Mesothelial cell of epicardium (in vitro differentiated cells): ENCODE results near the gene INKA1. TPM values are rescaled to one million over a fixed set of nuclear protein-coding genes. Genes with fewer than 3 reads are reported as not detected.
"Not testable (repeated sequence)": the region's sequence is repeated elsewhere in the genome, so short reads cannot be mapped to it uniquely, and the experiment has no call there.

Experiments
- DNase-seq, 2 experiments: peaks; one replicate each; pipeline ENCODE4 v3.0.0; 2021; ENCODE audit warnings: low spot score in 2 of 2; ENCODE audit not compliant: unreplicated experiment in 2 of 2
- H3K27ac Mint-ChIP-seq: 2 replicates; pipeline ENCODE4 v1.8.0; 2021; ENCODE audit warnings: mixed read lengths
- H3K27me3 Mint-ChIP-seq: 2 replicates; pipeline ENCODE4 v1.8.0; 2021; ENCODE audit warnings: low read depth, mixed read lengths
- H3K36me3 Mint-ChIP-seq: 2 replicates; pipeline ENCODE4 v1.8.0; 2021; ENCODE audit warnings: mixed read lengths
- H3K4me1 Mint-ChIP-seq: 2 replicates; pipeline ENCODE4 v1.8.0; 2021; ENCODE audit warnings: mixed read lengths
- H3K4me3 Mint-ChIP-seq: 2 replicates; pipeline ENCODE4 v1.8.0; 2021; ENCODE audit warnings: mild to moderate bottlenecking, moderate library complexity, mixed read lengths
- H3K9me3 Mint-ChIP-seq: 2 replicates; pipeline ENCODE4 v1.8.0; 2021; ENCODE audit warnings: mixed read lengths
- total RNA-seq: library from RNA; stranded (reverse); gene quantifications from 3 replicates; pipeline ENCODE4 v1.2.1, GENCODE V29; 2021
- TF ChIP-seq, protein P1 (sequence below): fragments of 200-600 bp; sonication (generic); IDR thresholded peaks from one replicate; pipeline ENCODE4 v1.5.0; 2021; ENCODE audit warnings: antibody characterized with exemption; ENCODE audit not compliant: unreplicated experiment

The INKA1 gene
- total RNA-seq, 1 donor from 2014 or later: 7.7 TPM

DNA sequence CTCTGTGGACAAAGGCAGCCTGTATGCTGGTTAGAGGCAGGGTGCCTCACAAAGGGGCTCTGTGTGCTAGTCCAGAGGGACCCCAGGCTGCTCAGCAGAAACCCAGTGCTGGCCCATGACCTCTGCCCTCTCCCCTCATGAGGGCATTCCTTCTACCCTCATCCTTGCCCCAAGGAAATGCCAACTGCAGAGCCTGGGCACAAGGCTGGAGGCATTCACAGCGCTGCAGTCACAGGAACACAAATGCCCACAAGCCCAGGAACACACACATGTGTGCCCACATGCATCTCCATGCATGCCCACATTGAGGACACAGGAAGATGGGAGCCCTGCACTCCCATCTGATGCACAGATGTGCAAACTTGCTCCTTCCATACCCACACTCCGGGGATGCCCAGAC lies 3.8 kb downstream of the INKA1 start:
- H3K4me3 Mint-ChIP-seq: no peak overlapping the region
- H3K9me3 Mint-ChIP-seq: no peaks in the 10 kb centered on the region
- H3K4me1 Mint-ChIP-seq: peaks cover 54% of the 10 kb centered on the region
- TF ChIP-seq, protein P1, sequence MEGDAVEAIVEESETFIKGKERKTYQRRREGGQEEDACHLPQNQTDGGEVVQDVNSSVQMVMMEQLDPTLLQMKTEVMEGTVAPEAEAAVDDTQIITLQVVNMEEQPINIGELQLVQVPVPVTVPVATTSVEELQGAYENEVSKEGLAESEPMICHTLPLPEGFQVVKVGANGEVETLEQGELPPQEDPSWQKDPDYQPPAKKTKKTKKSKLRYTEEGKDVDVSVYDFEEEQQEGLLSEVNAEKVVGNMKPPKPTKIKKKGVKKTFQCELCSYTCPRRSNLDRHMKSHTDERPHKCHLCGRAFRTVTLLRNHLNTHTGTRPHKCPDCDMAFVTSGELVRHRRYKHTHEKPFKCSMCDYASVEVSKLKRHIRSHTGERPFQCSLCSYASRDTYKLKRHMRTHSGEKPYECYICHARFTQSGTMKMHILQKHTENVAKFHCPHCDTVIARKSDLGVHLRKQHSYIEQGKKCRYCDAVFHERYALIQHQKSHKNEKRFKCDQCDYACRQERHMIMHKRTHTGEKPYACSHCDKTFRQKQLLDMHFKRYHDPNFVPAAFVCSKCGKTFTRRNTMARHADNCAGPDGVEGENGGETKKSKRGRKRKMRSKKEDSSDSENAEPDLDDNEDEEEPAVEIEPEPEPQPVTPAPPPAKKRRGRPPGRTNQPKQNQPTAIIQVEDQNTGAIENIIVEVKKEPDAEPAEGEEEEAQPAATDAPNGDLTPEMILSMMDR: no peak
- H3K27ac Mint-ChIP-seq: peak overlapping the region; percentile 98
- H3K36me3 Mint-ChIP-seq: peaks cover 5% of the 10 kb centered on the region
- H3K27me3 Mint-ChIP-seq: peaks cover 17% of the 10 kb centered on the region
- DNase-seq: no peak

DNA sequence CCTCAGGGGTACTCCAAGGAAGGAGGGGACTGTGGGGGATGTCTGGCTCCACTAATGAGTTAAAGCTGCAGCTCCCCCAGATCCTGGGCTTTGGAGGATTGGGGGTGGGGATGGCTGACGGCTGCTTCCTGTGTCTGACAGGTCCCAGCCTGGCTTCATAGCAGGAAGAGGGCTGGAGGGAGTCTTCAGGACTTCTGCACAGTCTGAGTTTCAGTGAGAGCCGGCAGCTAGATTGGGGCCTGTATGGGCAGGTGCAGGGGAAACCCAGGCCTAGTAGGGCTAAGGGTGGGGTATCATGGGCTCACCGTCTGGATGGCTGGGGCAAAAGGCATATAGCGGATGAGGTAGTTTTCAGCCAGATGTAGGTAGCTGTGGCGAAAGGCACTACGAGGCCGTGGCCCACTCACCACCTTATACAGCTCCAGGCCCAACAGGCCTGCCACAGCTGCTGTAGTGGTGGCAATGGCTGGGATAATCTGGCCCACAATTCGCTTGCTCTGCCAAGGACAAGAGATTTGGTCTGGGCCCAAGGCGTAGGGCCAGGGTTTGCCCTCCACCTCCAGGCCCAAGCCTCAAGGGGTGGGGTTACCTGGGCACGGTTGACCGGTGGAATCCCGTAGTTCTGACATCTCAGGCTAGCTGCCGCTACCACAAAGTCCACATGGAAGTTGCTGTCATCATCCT lies 4.5 kb downstream of the INKA1 start:
- H3K4me1 Mint-ChIP-seq: peaks cover 49% of the 10 kb centered on the region
- no peaks in the 10 kb centered on the region for H3K9me3 Mint-ChIP-seq
- TF ChIP-seq, protein P1: no peak
- peaks cover 10% of the 10 kb centered on the region for H3K27me3 Mint-ChIP-seq
- H3K36me3 Mint-ChIP-seq: peaks cover 5% of the 10 kb centered on the region
- H3K27ac Mint-ChIP-seq: peak overlapping the region; percentile 98
- peak overlapping the region; percentile 28 for H3K4me3 Mint-ChIP-seq
- no peak for DNase-seq

DNA sequence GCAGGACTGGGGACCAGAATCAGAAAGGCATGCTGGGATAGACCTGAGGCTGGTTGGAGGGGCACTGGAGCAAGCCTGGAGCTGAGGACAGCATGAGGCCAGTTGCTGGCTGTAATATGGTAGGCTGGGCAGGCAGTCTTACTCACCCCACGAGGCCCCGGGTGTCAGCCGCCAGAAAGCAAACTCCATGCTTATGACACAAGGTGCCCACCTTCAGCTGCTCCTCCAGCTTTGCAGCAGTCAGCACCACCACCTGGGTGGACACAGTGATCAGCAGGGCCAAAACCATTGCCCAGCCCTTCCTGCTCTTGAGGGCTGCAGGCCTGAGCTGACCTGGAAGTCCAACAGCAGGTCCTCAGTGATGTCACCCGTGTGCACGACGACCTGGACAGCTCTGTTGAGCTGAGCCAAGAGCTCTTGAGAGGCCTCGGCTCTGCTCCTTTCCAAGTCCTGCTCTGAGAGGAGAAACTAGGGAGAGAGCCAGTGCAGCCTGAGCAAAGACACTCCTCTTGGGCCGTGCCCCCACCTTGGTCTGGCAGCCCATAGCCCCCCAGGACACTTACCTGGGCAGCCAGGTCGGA lies 9.9 kb downstream of the INKA1 start:
- Mint-ChIP-seq H3K4me3 (peak overlapping the region; percentile 70), H3K27ac (peak overlapping the region; percentile 95), H3K27me3 (no peaks in the 10 kb centered on the region), H3K9me3 (no peaks in the 10 kb centered on the region), H3K4me1 (peaks cover 27% of the 10 kb centered on the region), H3K36me3 (peaks cover 5% of the 10 kb centered on the region)
- no peak for DNase-seq
- TF ChIP-seq, protein P1: no peak

DNA sequence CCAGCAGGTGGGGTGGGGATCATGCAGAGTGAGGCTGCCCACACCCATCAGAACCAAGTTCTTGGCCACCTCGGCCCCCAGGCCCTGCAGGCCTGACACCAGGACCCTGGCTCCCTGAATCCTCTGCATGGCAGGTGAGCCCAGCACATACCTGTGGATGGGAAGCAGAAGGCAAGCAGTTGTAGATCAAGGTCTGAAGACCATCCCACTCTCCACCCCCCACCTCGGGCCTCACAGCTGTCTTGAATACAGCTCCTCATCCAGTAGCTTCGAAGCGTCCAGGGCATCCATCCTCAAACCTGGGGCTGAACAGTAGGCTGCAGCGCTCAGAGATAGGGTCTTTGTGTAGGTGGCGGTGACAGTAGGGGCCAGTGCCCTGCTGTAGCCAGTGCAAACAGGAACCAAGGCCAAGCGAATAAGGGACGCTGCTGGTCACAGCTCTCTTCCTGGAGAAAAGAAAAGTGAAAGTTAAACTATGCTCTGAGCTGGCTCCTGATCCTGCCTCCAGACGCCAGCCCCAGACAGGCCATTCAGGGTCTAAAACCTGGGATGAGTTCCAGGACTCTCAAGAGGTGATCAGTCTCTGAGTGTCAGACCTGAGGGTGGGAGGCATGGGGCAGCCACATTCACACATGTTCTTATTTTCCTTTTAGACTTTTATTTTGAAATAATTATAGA lies 10.6 kb downstream of the INKA1 start, which contains the start of gene UBA7:
TSS of gene UBA7 (minus strand) at position 457 of the 678 bp plus-strand sequence. CDS start at position 291, 166 bp downstream.
- Mint-ChIP-seq H3K27me3 (no peaks in the 10 kb centered on the region), H3K4me1 (peaks cover 20% of the 10 kb centered on the region), H3K9me3 (no peaks in the 10 kb centered on the region), H3K27ac (peak within 1 kb of the TSS; percentile 95), H3K4me3 (peak within 1 kb of the TSS; percentile 70), H3K36me3 (peaks cover 5% of the 10 kb centered on the region)
- TF ChIP-seq, protein P1: no peak
- no peak for DNase-seq

DNA sequence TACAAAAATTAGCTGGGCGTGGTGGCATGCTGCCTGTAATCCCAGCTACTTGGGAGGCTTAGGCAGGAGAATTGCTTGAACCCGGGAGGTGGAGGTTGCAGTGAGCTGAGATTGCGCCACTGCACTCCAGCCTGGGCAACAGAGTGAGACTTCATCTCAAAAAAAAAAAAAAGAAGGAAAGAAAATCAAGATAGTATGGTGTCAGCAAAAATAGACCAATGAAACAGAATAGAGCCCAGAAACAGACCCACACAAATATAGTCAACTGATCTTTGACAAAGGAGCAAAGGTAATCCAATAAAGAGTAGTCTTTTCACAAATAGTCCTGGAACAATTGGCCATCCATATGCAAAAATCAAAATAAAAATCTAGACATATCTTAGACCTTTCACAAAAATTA lies 20.1 kb downstream of the INKA1 start:
- not testable (repeated sequence) for H3K4me1 Mint-ChIP-seq, H3K4me3 Mint-ChIP-seq, DNase-seq, H3K9me3 Mint-ChIP-seq, H3K27ac Mint-ChIP-seq, H3K36me3 Mint-ChIP-seq, H3K27me3 Mint-ChIP-seq

GRCh38 chr3:49826016-49826415 lies 23.0 kb downstream of the INKA1 start:
- Mint-ChIP-seq H3K4me1 (no peaks in the 10 kb centered on the region), H3K9me3 (no peaks in the 10 kb centered on the region)
- TF ChIP-seq, protein P1: no peak

More at GRCh38 chr3:49826016-49826415, 23.0 kb downstream of the INKA1 start:
- H3K27ac Mint-ChIP-seq: no peak overlapping the region
- no peak for DNase-seq
- H3K4me3 Mint-ChIP-seq: no peak overlapping the region
- no peaks in the 10 kb centered on the region for H3K27me3 Mint-ChIP-seq
- H3K36me3 Mint-ChIP-seq: peaks cover 5% of the 10 kb centered on the region
